Kasumi-1 (cell line): ENCODE results near the gene PLEKHA8.

Source experiments
- DNase-seq, 2 experiments: peaks; one replicate each; lab custom pipeline; 2025; lab: John Stamatoyannopoulos, UW

The PLEKHA8 gene

GRCh38 chr7:30026229-30027064, 1.8 kb upstream of the PLEKHA8 start, which contains the start of gene FKBP14:
Gene FKBP14 (minus strand): TSS chr7:30026702. CDS start chr7:30026508, 194 bp downstream.
- DNase-seq = peak; percentile 100

DNA sequence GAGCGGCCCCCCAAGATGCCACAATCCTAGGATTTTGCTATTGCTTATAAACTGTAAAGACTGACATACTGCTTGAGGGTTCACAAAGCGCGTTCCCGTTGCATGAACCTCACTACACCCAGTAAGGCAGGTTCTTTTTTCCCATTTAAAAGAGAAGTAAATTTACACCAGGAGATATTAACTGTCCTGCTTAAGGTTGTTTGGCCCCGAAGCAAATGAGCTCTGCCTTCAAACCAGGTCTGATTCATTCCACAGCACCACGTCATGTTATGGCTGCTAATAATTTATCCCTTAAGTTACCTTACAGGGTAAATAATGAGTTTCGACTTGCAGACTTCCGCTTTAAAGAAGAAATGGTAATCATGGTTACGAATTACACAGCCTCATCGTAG, 1.2 kb upstream of the PLEKHA8 start:
- DNase-seq = peak; percentile 71 to 83

- DNase-seq = no peak
These were observed 434 bp upstream of the PLEKHA8 start for GRCh38 chr7:30027740-30028215.

DNA sequence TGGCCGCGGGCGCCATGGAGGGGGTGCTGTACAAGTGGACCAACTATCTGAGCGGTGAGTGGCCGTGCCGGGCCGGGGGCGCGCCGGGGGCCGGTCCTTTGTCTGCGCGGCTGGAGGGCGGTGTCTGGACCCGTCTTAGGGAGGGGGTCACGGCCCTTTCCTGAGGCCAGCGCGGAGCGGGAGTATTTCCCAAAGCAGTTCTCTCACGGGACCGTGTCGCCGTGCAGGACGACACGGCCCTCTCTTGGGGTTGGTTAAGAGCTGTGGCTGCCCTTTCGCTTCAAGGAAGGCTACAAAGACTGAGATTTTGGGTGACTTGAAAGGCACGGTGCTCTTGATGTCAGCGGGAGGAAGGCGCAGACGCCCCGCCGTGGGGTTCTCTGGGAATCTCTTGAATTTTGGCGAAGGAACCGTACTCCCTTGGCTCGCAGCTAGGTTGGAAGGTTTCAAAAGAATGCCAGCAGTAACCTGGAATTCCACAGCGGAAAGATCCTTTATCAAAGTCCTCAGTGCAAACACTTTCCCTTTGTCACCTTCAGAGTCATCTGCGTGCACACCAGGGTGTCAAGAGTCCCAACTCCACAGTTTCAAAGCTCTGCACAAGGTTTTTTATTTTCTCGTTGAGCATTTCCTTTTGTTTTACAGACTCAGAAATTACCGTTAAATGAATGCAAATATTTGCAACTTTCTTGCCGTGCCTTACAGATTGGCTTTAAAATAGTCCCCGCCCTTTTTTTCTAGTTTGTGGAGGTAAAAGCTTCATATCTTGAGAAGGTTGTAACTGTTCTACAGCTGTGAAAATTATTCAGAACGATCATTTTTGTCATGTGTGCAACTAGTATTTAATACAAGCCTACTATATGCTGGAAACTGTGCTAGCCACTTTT, 780 bp downstream of the PLEKHA8 start:
- peak; percentile 50 to 76 for DNase-seq

GRCh38 chr7:30029696-30030095, 1.5 kb downstream of the PLEKHA8 start:
- peak; percentile 22 to 24 for DNase-seq

DNA sequence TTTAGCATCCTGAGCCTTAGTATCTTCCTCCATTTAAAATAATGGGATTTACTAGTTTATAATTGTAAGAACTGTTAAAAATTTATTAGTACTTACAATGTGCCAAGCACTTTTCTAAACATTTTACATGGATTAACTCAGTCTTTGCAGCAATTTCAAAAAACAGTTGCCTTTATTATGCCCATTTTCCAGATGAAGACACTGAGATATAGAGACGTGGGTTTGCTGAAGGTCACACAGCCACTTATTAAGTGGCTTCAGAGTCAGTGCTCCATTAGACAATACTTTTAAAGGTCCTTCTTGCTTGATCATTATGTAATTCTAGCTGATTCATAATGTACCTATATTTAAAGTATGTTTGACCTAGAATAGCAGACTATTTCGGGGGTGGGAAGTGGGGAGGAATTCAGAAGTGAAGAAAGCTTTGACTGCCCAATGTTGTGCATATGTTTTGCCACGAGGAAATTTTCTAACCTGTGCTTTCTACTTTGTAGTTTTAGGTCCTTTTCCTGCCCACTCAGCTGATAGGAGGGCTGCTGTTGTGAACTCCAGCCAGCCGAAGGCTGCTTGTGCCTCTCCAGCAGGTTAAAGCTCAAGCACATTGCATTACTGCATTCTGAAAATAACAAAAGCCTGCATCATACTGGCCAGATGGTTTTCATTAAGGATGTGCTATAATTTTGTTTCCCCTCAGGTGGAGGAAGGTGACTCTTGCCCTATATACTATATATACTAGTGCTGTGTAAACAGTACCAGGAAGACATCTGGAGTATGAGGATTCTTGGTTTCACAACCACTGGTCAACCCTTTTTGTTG, 4.3 kb downstream of the PLEKHA8 start:
- DNase-seq = no peak

- no peak for DNase-seq
These were observed 6.3 kb downstream of the PLEKHA8 start for GRCh38 chr7:30034501-30034900.

DNA sequence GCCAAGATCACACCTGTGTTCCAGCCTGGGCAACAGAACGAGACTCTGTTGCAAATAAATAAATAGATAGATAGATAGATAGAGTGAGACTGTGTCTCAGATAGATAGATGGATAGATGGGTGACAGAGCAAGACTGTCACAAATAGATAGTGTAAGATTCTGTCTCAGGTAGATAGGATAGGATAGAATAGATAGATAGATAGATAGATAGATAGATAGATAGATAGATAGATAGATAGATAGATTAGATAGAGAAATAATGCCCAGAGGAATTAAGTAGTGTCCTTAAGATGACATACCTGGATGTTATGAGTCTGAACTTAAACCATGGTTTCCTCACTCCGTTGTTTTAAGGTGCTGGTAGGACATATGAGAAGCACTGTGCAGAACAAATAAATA, 8.0 kb downstream of the PLEKHA8 start:
- no peak for DNase-seq

DNA sequence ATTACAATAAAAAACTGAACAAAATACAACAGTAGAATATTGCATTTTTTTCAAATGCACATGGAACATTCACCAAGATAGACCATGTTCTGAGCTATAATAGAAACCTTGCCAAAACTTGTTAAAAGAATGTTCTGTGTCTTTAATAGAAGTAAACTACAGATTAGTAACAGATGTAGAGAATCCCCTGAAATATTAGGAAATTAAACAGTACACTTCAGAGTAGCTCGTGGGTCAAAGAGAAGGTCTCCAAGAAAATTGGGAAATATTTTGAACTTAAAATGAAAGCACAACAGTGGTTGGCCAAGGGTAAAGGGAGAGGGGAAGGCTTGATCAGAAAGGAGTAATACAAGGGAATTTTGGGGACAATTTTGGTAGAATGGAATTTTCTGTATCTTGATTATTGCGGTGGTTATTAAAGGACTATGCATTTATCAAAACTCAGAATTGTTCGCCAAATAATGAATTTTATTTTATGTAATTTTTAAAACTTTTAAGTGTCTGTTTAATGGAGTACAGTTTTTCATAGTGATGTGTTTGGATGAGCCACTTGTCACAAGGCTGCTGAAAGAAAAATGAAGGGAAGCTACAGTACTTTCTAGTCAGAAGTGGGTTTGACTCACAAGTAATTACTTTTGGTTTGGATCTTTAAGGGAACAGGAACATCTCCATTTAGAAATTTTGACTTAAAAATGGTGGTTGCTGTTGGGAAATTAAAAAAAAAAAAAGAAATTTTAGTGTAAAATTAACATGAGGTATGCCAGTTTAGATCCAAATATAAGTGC, 10.2 kb downstream of the PLEKHA8 start:
- no peak for DNase-seq

GRCh38 chr7:30040938-30041337, 12.7 kb downstream of the PLEKHA8 start:
- DNase-seq = no peak

DNA sequence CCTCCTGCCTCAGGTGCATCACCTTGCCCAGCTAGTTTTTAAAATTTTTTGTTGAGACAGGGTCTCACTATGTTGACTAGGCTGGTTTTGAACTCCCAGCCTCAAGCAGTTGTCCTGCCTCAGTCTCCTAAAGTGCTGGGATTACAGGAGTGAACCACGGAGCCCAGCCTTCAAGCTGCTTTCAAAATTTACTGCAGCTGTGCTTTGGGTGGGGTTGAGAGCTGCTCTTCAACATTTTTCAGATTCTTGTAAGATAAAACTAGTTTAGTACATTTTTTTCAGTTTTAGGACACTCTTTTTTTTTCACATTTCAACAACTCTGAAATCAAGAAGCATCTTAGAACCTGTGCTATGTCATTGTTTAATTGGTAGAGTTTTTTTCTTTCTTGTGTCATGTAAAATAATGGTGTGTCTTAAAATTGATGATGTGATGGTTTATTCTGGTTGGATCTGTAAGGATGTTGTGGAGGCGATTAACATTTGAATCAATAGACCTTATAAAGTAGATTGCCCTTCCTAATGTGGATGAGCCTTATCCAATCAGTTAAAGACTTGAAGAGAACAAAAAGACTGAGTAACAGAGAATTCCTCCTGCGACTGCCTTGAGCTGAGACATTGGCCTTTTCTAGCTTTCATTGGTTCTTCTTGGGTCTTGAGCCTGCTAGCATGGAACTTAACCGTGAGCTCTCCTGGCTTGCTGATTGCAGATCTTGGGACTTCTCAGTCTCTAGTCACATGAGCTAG, 13.5 kb downstream of the PLEKHA8 start:
- DNase-seq = no peak

DNA sequence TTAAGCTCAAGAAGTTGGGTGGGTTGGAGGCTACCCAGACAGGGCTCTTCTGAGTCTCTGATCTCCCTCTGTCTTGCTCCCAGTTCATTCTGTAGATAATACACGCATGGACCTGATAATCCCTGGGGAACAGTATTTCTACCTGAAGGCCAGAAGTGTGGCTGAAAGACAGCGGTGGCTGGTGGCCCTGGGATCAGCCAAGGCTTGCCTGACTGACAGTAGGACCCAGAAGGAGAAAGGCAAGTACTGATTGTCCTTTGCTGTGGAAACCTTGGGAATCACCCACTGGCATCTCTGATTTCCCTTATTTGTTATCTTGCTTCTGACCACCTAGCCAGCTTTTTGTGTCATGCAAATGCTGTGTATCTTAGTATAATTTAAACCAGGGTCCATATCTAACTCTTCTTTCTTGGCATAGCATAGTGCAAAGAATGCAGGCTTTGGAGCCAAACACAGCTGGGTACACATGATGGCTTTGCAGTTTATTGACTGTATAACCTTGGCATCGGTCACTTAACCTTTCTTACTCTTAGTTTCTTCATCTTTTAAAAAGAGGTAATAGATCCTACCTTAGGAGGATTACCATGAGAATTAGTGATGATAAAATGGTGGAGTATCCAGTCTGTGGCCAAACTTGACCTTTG, 18.0 kb downstream of the PLEKHA8 start:
- no peak for DNase-seq

- no peak for DNase-seq
These were observed 18.9 kb downstream of the PLEKHA8 start for GRCh38 chr7:30047124-30047523.

DNA sequence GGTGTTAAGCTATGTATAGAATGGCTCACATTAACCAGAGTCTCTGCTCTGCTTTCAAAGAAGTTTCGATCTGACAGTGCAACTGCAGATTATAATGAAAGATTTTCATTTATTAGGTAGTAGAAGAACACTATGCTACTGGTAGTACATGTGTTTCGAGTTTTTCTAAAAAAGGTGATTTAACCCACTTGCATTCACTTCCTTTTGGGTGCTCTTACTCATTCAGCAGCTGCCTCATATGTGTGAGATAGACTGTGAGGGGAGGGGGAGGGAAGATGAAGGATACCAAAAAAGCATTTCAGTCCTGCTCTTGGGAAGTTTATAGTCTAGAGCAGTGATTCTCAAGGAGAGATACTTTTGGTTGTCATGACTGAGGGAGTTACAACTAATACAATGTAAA, 20.4 kb downstream of the PLEKHA8 start:
- no peak for DNase-seq

- DNase-seq = no peak
These were observed 21.0 kb downstream of the PLEKHA8 start for GRCh38 chr7:30049173-30049572.

DNA sequence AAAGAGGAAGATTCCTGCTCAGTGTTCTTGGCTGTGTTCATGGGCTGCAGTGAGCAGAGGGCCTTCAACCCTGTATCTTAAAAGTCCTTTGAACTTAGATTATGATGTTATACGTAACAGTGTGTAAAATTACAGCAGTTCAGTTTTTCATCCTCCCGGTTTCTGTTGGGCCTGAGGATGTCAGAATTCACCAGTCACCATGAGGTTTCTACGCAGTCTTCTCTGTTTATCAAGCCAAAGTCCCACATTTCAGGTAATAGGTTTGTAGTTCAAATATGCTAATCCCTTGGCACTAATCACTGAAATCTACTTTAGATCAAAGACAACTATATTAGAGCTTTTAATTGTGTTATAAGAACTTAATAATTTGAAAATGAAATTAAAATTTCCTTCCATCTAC, 24.9 kb downstream of the PLEKHA8 start:
- DNase-seq = peak in 1 of 2 experiments; percentile 9

DNA sequence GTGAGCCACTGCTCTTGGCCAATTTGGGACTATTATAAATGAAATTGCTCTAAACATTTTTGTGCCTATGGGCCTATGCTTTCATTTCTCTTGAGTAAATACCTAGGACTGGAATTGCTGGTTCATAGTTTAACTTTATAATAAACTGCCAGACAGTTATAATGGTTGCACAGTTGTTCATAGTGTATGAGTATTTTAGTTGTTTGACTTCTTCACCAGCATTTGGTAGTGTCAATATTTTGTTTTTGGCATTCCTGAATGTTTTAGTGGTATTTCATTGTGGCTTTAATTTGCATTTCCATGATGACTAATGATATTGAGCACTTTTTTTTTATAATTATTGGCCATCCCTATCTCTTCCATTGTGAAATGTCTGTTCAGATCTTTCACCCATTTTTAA, 29.5 kb downstream of the PLEKHA8 start:
- DNase-seq = no peak

DNA sequence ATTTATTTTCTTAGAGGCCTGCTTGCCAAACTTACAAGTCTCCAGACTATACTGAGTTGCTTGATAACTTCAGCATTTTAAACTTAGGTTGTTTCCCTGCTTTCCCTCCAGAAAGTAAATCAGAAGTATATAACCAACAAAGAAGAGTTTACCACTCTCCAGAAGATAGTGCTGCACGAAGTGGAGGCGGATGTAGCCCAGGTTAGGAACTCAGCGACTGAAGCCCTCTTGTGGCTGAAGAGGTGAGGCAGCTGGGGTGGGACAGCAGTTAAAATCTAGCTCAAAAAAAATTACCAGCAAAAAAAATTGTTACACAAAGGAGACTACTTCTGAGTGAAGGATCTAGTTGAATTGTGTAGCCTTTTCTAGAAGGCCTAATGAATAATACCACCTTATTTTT, 33.6 kb downstream of the PLEKHA8 start:
- peak; percentile 66 to 76 for DNase-seq

DNA sequence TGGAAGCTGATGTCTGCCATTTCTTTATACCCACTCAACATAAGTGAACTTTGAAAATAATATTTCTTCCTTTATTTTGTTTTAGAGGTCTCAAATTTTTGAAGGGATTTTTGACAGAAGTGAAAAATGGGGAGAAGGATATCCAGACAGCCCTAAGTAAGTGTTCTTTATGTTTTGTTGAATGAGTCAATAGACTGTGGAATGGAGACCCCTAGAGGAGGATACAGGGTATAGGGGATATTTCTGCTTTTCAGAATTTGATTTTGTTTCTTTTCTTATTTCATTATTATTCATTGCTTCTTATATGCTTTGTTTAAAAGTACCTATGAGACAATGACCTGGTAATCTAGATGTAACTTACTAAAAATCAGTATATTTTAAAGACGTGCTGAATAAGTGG, 34.4 kb downstream of the PLEKHA8 start:
- DNase-seq = peak; percentile 85 to 92

GRCh38 chr7:30065746-30066145, 37.5 kb downstream of the PLEKHA8 start:
- DNase-seq = no peak
